Left renal cortex interstitium (tissue), 4 donors: ENCODE data around the gene STX8. TPM values are rescaled to one million over a fixed set of nuclear protein-coding genes. Genes with fewer than 3 reads are reported as not detected.
A peak's percentile ranks its signal among the peaks of the same experiment; 100 is the strongest.
"Not testable (repeated sequence)": the region's sequence is repeated elsewhere in the genome, so short reads cannot be mapped to it uniquely, and the experiment has no call there.

Source experiments
- DNase-seq, 4 donors: peaks; one replicate each; pipeline ENCODE4 v3.0.0-alpha.2; 2013; ENCODE audit warnings: low read depth in 4 of 4, low spot score in 2 of 4, missing footprints in 1 of 4
- polyA plus RNA-seq, 4 donors: library from polyadenylated mRNA; unstranded; fragments of 120-200 nt; gene quantifications; one replicate each; pipeline ENCODE4 v1.2.1, GENCODE V29; 2013; ENCODE audit not compliant: insufficient read length in 4 of 4

The STX8 gene
- polyA plus RNA-seq: 10 to 100 TPM; 59.1 to 71.2 (median 61.9) TPM

- peak in 3 of 4 donors; percentile 76 to 79 (median 76) for DNase-seq
Observed at GRCh38 chr17:9575381-9576101, at the start of gene STX8. TSS of gene STX8 (minus strand) at chr17:9575820. CDS start at chr17:9575808, 12 bp downstream.

- no peak for DNase-seq
Observed at GRCh38 chr17:9622961-9623360, 47.3 kb upstream of the STX8 start.

GRCh38 chr17:9615486-9615885, 39.9 kb upstream of the STX8 start:
- no peak for DNase-seq

- peak; percentile 22 to 65 (median 50) for DNase-seq
Observed at GRCh38 chr17:9612006-9612405, 36.4 kb upstream of the STX8 start.

GRCh38 chr17:9611557-9611956, 35.9 kb upstream of the STX8 start:
- DNase-seq: no peak

GRCh38 chr17:9607058-9607457, 31.4 kb upstream of the STX8 start:
- not testable (repeated sequence) for DNase-seq

- no peak for DNase-seq
Observed at GRCh38 chr17:9606453-9606852, 30.8 kb upstream of the STX8 start.

GRCh38 chr17:9604583-9604982, 29.0 kb upstream of the STX8 start:
- not testable (repeated sequence) for DNase-seq

- no peak for DNase-seq
Observed at GRCh38 chr17:9598661-9599060, 23.0 kb upstream of the STX8 start.

GRCh38 chr17:9597638-9598037, 22.0 kb upstream of the STX8 start:
- DNase-seq: not testable (repeated sequence)

GRCh38 chr17:9594065-9594464, 18.4 kb upstream of the STX8 start:
- DNase-seq: no peak

GRCh38 chr17:9587969-9588656, 12.5 kb upstream of the STX8 start:
- no peak for DNase-seq

GRCh38 chr17:9577373-9577709, 1.7 kb upstream of the STX8 start:
- no peak for DNase-seq

GRCh38 chr17:9576521-9577372, 1.1 kb upstream of the STX8 start, which contains the start of gene CFAP52:
TSS of gene CFAP52 (plus strand) at chr17:9576642. CDS start at chr17:9576696, 54 bp downstream.
- peak in 3 of 4 donors; percentile 65 to 76 (median 73) for DNase-seq

- no peak for DNase-seq
Observed at GRCh38 chr17:9571201-9571600, 4.4 kb downstream of the STX8 start.

- no peak for DNase-seq
Observed at GRCh38 chr17:9568957-9569588, 6.5 kb downstream of the STX8 start.

- DNase-seq: no peak
Observed at GRCh38 chr17:9568004-9568403, 7.6 kb downstream of the STX8 start.

GRCh38 chr17:9566739-9567138, 8.9 kb downstream of the STX8 start:
- not testable (repeated sequence) for DNase-seq

- no peak for DNase-seq
Observed at GRCh38 chr17:9566067-9566466, 9.6 kb downstream of the STX8 start.

- DNase-seq: no peak
Observed at GRCh38 chr17:9564104-9564503, 11.5 kb downstream of the STX8 start.

GRCh38 chr17:9557857-9558256, 17.8 kb downstream of the STX8 start:
- no peak for DNase-seq
